H1 (cell line): ENCODE results near the gene SLC27A5. TPM values are rescaled to one million over a fixed set of nuclear protein-coding genes. Genes with fewer than 3 reads are reported as not detected.

ENCODE experiments used
- CBX5 ChIP-seq: fragments of 300-800, 300-1000 bp; sonication (generic); IDR thresholded peaks from 2 replicates; pipeline ENCODE4 v1.7.1; 2016; ENCODE audit warnings: antibody characterized with exemption, low read length, low read depth
- JUN ChIP-seq: IDR thresholded peaks from 2 replicates; pipeline ENCODE4 v1.6.1; 2011; ENCODE audit warnings: low read depth, mild to moderate bottlenecking, improper control_type of control experiment, low read length
- polyA plus RNA-seq, 7 experiments: library from polyadenylated mRNA; depleted of rRNA in 3 of 7; stranded (reverse) in 5 of 7; unstranded in 2 of 7; fragments of >200 nt in 5 of 7; fragments of 200-250 nt in 2 of 7; gene quantifications; 1 replicate in 5 of 7; 2 replicates in 1 of 7; 4 replicates in 1 of 7; pipeline versions ENCODE4 v1.2.1 to v1.2.3, GENCODE V29; 2011 to 2013; ENCODE audit warnings: missing spikeins in 2 of 7, mixed read lengths in 2 of 7
- total RNA-seq: library from RNA; stranded (reverse); fragmentation: NEBNext Ultra II Directional; extraction: Animal tissue kit (Norgen Biotek cat#: 25700); gene quantifications from 2 replicates; pipeline ENCODE4 v1.2.1, GENCODE V29; 2021
- TF ChIP-seq, protein P1 (sequence below): fragments of 300-600 bp; sonication (generic); IDR thresholded peaks from 2 replicates; pipeline ENCODE4 v1.7.1; 2012; ENCODE audit warnings: low read length, moderate library complexity, mild to moderate bottlenecking, inconsistent platforms; ENCODE audit not compliant: insufficient replicate concordance

The SLC27A5 gene
- total and polyA plus RNA-seq, 2 of the 8 experiments (the other 6 are each of a cell fraction or from before 2014, with no cell fraction given) = 25.1 to 80.5 TPM

DNA sequence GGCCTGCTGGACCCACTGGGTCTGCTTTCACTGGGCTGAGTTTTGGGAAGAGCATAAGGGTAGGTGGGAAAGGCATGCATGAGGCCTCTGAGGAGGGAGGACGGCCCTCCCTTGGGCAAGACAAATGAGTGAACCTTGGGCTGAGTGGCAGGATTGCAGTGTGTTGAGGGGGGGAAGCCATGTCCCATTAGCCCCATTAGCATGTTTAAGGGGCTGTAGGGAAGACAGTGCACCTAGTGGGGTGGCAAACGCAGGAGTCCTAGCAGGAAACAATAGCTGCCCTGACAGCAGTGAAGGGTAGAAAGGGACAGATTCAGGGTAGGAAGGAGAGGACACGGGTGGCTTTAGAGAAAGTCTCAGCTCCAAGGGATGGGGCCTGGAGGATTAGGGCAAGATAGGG is 10.9 kb upstream of the SLC27A5 start (continued):
- TF ChIP-seq, protein P1, sequence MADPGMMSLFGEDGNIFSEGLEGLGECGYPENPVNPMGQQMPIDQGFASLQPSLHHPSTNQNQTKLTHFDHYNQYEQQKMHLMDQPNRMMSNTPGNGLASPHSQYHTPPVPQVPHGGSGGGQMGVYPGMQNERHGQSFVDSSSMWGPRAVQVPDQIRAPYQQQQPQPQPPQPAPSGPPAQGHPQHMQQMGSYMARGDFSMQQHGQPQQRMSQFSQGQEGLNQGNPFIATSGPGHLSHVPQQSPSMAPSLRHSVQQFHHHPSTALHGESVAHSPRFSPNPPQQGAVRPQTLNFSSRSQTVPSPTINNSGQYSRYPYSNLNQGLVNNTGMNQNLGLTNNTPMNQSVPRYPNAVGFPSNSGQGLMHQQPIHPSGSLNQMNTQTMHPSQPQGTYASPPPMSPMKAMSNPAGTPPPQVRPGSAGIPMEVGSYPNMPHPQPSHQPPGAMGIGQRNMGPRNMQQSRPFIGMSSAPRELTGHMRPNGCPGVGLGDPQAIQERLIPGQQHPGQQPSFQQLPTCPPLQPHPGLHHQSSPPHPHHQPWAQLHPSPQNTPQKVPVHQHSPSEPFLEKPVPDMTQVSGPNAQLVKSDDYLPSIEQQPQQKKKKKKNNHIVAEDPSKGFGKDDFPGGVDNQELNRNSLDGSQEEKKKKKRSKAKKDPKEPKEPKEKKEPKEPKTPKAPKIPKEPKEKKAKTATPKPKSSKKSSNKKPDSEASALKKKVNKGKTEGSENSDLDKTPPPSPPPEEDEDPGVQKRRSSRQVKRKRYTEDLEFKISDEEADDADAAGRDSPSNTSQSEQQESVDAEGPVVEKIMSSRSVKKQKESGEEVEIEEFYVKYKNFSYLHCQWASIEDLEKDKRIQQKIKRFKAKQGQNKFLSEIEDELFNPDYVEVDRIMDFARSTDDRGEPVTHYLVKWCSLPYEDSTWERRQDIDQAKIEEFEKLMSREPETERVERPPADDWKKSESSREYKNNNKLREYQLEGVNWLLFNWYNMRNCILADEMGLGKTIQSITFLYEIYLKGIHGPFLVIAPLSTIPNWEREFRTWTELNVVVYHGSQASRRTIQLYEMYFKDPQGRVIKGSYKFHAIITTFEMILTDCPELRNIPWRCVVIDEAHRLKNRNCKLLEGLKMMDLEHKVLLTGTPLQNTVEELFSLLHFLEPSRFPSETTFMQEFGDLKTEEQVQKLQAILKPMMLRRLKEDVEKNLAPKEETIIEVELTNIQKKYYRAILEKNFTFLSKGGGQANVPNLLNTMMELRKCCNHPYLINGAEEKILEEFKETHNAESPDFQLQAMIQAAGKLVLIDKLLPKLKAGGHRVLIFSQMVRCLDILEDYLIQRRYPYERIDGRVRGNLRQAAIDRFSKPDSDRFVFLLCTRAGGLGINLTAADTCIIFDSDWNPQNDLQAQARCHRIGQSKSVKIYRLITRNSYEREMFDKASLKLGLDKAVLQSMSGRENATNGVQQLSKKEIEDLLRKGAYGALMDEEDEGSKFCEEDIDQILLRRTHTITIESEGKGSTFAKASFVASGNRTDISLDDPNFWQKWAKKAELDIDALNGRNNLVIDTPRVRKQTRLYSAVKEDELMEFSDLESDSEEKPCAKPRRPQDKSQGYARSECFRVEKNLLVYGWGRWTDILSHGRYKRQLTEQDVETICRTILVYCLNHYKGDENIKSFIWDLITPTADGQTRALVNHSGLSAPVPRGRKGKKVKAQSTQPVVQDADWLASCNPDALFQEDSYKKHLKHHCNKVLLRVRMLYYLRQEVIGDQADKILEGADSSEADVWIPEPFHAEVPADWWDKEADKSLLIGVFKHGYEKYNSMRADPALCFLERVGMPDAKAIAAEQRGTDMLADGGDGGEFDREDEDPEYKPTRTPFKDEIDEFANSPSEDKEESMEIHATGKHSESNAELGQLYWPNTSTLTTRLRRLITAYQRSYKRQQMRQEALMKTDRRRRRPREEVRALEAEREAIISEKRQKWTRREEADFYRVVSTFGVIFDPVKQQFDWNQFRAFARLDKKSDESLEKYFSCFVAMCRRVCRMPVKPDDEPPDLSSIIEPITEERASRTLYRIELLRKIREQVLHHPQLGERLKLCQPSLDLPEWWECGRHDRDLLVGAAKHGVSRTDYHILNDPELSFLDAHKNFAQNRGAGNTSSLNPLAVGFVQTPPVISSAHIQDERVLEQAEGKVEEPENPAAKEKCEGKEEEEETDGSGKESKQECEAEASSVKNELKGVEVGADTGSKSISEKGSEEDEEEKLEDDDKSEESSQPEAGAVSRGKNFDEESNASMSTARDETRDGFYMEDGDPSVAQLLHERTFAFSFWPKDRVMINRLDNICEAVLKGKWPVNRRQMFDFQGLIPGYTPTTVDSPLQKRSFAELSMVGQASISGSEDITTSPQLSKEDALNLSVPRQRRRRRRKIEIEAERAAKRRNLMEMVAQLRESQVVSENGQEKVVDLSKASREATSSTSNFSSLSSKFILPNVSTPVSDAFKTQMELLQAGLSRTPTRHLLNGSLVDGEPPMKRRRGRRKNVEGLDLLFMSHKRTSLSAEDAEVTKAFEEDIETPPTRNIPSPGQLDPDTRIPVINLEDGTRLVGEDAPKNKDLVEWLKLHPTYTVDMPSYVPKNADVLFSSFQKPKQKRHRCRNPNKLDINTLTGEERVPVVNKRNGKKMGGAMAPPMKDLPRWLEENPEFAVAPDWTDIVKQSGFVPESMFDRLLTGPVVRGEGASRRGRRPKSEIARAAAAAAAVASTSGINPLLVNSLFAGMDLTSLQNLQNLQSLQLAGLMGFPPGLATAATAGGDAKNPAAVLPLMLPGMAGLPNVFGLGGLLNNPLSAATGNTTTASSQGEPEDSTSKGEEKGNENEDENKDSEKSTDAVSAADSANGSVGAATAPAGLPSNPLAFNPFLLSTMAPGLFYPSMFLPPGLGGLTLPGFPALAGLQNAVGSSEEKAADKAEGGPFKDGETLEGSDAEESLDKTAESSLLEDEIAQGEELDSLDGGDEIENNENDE = no peak
- no peak for TF ChIP-seq JUN
- no peak for TF ChIP-seq CBX5
